H1 (cell line): ENCODE measurements around the gene PRF1.

Experiments
- BCL11A ChIP-seq, 2 experiments: IDR thresholded peaks; one replicate each; pipeline ENCODE4 v1.6.1; 2011; ENCODE audit warnings: low read depth in 2 of 2, low read length in 2 of 2, mild to moderate bottlenecking in 2 of 2
- CTCF ChIP-seq, 3 experiments: IDR thresholded peaks; 1 replicate in 2 of 3; 2 replicates in 1 of 3; pipeline versions ENCODE4 v1.5.1 to v1.6.1; 2011; ENCODE audit warnings: low read length in 3 of 3, mild to moderate bottlenecking in 3 of 3, inconsistent platforms in 2 of 3, low read depth in 1 of 3, moderate library complexity in 1 of 3; ENCODE audit not compliant: insufficient read depth in 1 of 3; ENCODE audit errors: control extremely low read depth in 1 of 3
- EP300 ChIP-seq, 2 experiments: IDR thresholded peaks; 1 replicate in 1 of 2; 2 replicates in 1 of 2; pipeline ENCODE4 v1.6.1; 2011 to 2012; ENCODE audit warnings: low read depth in 2 of 2, low read length in 2 of 2, mild to moderate bottlenecking in 2 of 2, borderline replicate concordance in 1 of 2, inconsistent platforms in 1 of 2, moderate library complexity in 1 of 2
- SP1 ChIP-seq: IDR thresholded peaks from 2 replicates; pipeline ENCODE4 v1.6.1; 2011; ENCODE audit warnings: low read depth, low read length
- TEAD4 ChIP-seq: IDR thresholded peaks from 2 replicates; pipeline ENCODE4 v1.6.1; 2012; ENCODE audit warnings: low read depth, low read length, inconsistent platforms, mixed read lengths

GRCh38 chr10:70557086-70557845 is 45.3 kb downstream of the PRF1 start:
- no peak for TF ChIP-seq EP300 (IDR thresholded peaks at IDR 0.05; ENCODE audit: borderline replicate concordance in 1 of 2, low read depth in 2 of 2, low read length in 2 of 2)
- TF ChIP-seq CTCF (IDR thresholded peaks at IDR 0.05; ENCODE audit: control extremely low read depth in 1 of 3, insufficient read depth in 1 of 3, low read depth in 1 of 3, low read length in 3 of 3) = no peak
- TF ChIP-seq BCL11A (IDR thresholded peaks at IDR 0.05; ENCODE audit: low read depth in 2 of 2, low read length in 2 of 2) = no peak
- TF ChIP-seq SP1 = no peak
- no peak for TF ChIP-seq TEAD4
